HG03095 (cell line): ENCODE measurements around the gene SLC25A46.
"Not testable (repeated sequence)": the region's sequence is repeated elsewhere in the genome, so short reads cannot be mapped to it uniquely, and the experiment has no call there.

ENCODE experiments used
- ATAC-seq: cut with Tn5 transposase; IDR thresholded peaks from one replicate; pipeline ENCODE4 v1.9.1; 2021; ENCODE audit warnings: moderate library complexity; ENCODE audit not compliant: unreplicated experiment

The SLC25A46 gene

DNA sequence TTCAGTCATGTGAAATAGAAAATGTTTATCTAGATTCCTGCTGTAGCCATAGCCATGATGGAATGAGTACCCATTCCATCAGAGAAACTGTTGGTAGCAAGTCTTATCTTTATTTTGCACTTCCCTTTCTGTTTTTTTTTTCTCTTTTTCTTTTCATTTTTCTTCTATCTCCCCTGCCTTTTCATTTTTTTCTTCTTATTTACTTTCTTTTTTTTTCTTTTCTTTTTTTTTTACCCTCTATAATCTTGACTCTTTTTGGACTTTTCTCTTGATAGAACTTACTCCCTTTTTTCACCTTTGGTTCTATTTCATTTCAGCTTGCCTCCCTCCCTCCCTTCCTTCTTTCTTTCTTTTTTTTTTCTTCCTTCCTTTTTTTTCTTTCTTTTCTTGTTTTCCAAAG lies 15.4 kb downstream of the SLC25A46 start:
- ATAC-seq: no peak

GRCh38 chr5:110757118-110757729 lies 18.4 kb downstream of the SLC25A46 start:
- ATAC-seq: no peak

GRCh38 chr5:110760158-110760557 lies 21.4 kb downstream of the SLC25A46 start:
- ATAC-seq: no peak

- no peak for ATAC-seq
These were observed 29.5 kb downstream of the SLC25A46 start for GRCh38 chr5:110768138-110768860.

GRCh38 chr5:110769000-110769681 lies 30.3 kb downstream of the SLC25A46 start:
- no peak for ATAC-seq

DNA sequence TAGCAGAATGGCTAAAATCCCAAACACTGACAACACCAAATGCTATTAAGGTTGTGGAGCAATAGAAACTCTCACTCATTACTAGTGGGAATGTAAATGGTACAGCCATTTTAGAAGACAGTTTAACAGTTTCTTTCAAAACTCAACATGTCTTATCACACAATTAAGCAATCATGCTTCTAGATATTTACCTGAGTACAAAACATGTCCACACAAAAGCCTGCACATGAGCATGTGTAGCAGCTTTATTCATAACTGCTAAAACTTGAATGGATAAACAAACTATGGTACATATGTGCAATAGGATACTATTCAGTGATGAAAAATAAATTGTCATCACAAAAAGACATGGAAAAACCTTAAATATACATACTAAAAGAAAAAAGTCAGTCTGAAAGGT lies 31.5 kb downstream of the SLC25A46 start:
- ATAC-seq: no peak

GRCh38 chr5:110784901-110785300 lies 46.1 kb downstream of the SLC25A46 start:
- ATAC-seq: no peak

DNA sequence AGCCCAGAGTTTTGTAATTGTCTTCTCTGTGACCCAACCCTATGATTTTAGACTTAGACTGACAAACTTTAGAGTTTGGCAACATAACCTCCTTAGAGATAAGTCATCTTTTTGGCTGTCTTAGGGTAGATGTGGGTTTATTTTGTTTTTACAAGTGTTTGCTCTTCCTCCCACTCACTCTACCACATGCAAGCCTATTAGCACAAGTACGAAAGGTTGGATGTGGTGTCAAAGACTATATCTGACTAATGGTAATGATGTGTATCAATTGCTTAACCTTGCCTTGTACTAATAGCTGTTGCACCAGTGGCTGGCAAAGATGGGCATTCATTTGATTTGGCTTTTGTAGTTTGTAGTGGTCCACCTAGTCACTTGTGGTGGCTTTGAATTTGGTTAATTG lies 46.5 kb downstream of the SLC25A46 start:
- no peak for ATAC-seq

DNA sequence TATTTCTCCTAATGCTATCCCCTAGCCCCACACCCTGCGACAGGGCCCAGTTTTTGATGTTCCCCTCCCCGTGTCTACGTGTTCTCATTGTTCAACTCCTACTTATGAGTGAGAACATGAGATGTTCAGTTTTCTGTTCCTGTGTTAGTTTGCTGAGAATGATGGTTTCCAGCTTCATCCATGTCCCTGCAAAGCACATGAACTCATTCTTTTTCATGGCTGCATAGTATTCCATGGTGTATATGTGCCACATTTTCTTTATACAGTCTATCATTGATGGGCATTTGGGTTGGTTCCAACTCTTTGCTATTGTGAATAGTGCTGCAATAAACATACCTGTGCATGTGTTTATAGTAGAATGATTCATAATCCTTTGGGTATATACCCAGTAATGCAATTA lies 49.2 kb downstream of the SLC25A46 start:
- ATAC-seq: not testable (repeated sequence)

DNA sequence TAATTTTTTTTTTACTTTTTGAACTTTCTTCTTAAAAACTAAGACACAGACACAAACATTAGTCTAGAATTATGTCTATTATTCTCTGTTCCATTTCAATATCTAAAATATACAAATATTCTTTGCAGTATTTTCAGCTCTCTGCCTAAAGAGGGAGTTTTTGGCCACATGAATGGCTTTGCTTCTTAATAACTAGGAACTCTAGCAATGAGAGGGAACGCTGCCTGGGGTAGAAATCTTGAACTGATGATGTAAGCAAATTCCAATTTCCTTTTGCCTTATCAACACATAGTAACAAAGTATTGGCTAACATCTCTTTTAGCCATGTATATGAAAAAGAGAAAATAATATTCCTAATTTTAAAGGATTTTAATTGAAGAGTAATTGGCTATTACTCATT lies 51.9 kb downstream of the SLC25A46 start:
- ATAC-seq: no peak

GRCh38 chr5:110802998-110803397 lies 64.2 kb downstream of the SLC25A46 start:
- ATAC-seq: no peak

DNA sequence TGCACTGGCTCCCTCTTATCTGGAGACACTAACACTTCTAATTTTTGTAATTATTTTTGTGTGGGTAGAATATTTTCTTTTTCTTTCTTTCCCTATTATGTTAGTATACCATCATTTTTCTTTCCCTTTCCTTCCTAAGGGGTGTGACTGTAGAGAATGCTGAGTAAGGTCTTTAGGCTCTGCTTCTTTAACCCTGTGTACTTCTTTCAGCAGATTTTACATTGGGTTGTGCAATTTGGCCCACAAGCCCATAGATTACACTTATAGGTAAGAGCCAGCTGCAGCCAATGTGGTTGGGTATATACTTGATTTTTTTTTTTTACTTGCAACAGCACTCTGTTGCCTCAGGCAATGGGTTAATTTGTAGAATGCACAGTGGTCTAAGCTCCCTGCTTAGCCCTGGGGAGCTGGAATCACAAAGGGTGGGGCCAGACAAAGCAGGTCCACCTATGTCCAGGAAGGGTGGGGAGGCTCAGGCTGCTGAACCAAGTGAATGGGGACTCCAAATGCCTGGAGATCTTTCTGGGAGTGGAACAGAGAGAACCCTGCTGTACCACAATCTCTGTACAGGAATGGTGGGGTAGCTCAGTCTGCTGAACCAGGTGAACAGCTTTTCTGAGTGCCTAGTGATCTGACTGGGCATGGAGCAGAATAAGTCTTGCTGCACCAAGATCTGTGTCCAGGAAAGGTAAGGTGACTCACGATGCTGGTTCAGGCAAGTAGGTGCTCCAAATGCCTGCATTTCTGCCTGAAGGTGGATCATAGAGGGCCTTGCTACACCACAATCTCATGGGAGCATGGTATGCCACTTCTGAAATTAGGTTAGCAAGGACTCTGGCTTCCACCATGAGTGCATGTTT lies 64.9 kb downstream of the SLC25A46 start:
- no peak for ATAC-seq

- ATAC-seq: no peak
These were observed 68.4 kb downstream of the SLC25A46 start for GRCh38 chr5:110807169-110807568.

DNA sequence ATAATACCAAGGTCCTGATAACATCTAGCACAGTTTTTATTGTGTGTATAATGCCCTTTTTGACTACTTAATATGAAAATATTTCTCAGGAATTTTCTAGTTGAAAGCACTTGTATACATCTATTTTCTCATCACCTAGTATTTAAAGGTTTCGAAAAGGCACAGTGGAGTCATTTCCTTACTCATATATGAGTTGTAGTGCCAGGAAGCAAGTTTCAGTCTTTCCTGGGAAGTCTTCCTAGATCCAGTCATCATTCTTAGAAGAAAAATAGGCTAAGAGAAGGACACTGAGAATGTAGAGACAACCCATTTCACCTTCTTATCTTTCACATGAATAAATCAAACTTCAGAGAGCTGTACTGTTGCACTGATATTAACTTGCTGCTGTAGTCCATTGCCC lies 70.2 kb downstream of the SLC25A46 start:
- no peak for ATAC-seq
